Keratinocyte (primary cell): ENCODE measurements around the gene ADCY7.

Source experiments
- CTCF ChIP-seq, 3 experiments: IDR thresholded peaks in 1 of 3; conservative IDR thresholded peaks in 1 of 3; optimal IDR thresholded peaks in 1 of 3; 2 replicates in 2 of 3; 3 replicates in 1 of 3; pipeline versions ENCODE3 to v1.5.1; 2011; ENCODE audit warnings: low read length in 3 of 3, mild to moderate bottlenecking in 3 of 3, moderate library complexity in 2 of 3, control low read depth in 1 of 3, inconsistent platforms in 1 of 3; ENCODE audit not compliant: insufficient read depth in 2 of 3; ENCODE audit errors: extremely low read depth in 1 of 3
- EZH2 ChIP-seq: IDR thresholded peaks from one replicate; pipeline ENCODE4 v1.6.1; 2012; ENCODE audit warnings: inconsistent platforms, mild to moderate bottlenecking, low read length, moderate library complexity

GRCh38 chr16:50261160-50261706 is 5.1 kb upstream of the ADCY7 start:
- no peak for TF ChIP-seq CTCF (optimal IDR thresholded peaks at IDR 0.05 in 1 of 3, IDR thresholded peaks at IDR 0.05 in 1 of 3, conservative IDR thresholded peaks at IDR 0.05 in 1 of 3; ENCODE audit: extremely low read depth in 1 of 3, insufficient read depth in 2 of 3, low read length in 3 of 3)
- TF ChIP-seq EZH2: no peak
